Measurements from ENCODE around the gene SLC2A1.

- TF ChIP-seq, protein P1, sequence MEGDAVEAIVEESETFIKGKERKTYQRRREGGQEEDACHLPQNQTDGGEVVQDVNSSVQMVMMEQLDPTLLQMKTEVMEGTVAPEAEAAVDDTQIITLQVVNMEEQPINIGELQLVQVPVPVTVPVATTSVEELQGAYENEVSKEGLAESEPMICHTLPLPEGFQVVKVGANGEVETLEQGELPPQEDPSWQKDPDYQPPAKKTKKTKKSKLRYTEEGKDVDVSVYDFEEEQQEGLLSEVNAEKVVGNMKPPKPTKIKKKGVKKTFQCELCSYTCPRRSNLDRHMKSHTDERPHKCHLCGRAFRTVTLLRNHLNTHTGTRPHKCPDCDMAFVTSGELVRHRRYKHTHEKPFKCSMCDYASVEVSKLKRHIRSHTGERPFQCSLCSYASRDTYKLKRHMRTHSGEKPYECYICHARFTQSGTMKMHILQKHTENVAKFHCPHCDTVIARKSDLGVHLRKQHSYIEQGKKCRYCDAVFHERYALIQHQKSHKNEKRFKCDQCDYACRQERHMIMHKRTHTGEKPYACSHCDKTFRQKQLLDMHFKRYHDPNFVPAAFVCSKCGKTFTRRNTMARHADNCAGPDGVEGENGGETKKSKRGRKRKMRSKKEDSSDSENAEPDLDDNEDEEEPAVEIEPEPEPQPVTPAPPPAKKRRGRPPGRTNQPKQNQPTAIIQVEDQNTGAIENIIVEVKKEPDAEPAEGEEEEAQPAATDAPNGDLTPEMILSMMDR (IDR thresholded peaks at IDR 0.05) = no peak
- no peak for TF ChIP-seq POLR2A (IDR thresholded peaks at IDR 0.05)
These were observed 36.9 kb downstream of the SLC2A1 start for GRCh38 chr1:42921769-42922168.
